Kidney epithelial cell (primary cell): ENCODE measurements around the gene PJVK. TPM values are rescaled to one million over a fixed set of nuclear protein-coding genes. Genes with fewer than 3 reads are reported as not detected.

Source experiments
- DNase-seq: peaks from one replicate; pipeline ENCODE4 v3.0.0-alpha.2; 2010; ENCODE audit warnings: low read depth
- H3K27me3 ChIP-seq: 2 replicates; pipeline ENCODE4 v1.6.0; 2011; ENCODE audit warnings: low read length; ENCODE audit not compliant: control insufficient read depth, insufficient read depth
- H3K36me3 ChIP-seq: 2 replicates; pipeline ENCODE4 v1.5.1; 2011; ENCODE audit warnings: low read length; ENCODE audit not compliant: control insufficient read depth, insufficient read depth
- H3K4me3 ChIP-seq: 2 replicates; pipeline ENCODE4 v1.5.1; 2011; ENCODE audit warnings: low read depth, mild to moderate bottlenecking, control low read depth, low read length
- CTCF ChIP-seq: IDR thresholded peaks from 2 replicates; pipeline ENCODE4 v1.5.1; 2011; ENCODE audit warnings: mild to moderate bottlenecking, moderate library complexity, low read length, control low read depth, inconsistent platforms; ENCODE audit not compliant: insufficient read depth, poor library complexity, severe bottlenecking
- total RNA-seq: library from RNA; depleted of rRNA; stranded (reverse); fragments of >200 nt; gene quantifications from 2 replicates; pipeline ENCODE4 v1.2.3, GENCODE V29; 2015

The PJVK gene
- total RNA-seq, 1 donor from 2014 or later: 2.7 TPM

DNA sequence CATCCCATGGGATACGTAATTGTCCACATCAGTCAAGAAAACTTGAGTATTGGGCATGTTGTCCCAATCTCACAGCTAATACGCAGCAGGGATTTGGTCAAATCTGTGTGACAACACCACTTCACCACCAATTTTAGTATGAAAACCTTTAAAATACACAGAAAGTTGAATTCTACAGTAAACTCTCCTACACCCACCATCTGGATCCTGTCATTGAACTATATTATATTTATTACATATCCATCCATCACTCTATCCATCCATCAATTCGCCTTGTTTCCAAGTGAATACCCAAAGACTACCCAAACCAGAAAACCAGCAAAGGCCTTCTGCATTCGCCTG lies 28.1 kb downstream of the PJVK start:
- H3K36me3 ChIP-seq: no peaks in the 10 kb centered on the region
- peak overlapping the region; percentile 83 for H3K4me3 ChIP-seq
- no peak for TF ChIP-seq CTCF
- H3K27me3 ChIP-seq: no peaks in the 10 kb centered on the region
- no peak for DNase-seq

GRCh38 chr2:178479758-178480226 lies 28.6 kb downstream of the PJVK start:
- no peaks in the 10 kb centered on the region for H3K27me3 ChIP-seq
- no peak for TF ChIP-seq CTCF
- DNase-seq: no peak

DNA sequence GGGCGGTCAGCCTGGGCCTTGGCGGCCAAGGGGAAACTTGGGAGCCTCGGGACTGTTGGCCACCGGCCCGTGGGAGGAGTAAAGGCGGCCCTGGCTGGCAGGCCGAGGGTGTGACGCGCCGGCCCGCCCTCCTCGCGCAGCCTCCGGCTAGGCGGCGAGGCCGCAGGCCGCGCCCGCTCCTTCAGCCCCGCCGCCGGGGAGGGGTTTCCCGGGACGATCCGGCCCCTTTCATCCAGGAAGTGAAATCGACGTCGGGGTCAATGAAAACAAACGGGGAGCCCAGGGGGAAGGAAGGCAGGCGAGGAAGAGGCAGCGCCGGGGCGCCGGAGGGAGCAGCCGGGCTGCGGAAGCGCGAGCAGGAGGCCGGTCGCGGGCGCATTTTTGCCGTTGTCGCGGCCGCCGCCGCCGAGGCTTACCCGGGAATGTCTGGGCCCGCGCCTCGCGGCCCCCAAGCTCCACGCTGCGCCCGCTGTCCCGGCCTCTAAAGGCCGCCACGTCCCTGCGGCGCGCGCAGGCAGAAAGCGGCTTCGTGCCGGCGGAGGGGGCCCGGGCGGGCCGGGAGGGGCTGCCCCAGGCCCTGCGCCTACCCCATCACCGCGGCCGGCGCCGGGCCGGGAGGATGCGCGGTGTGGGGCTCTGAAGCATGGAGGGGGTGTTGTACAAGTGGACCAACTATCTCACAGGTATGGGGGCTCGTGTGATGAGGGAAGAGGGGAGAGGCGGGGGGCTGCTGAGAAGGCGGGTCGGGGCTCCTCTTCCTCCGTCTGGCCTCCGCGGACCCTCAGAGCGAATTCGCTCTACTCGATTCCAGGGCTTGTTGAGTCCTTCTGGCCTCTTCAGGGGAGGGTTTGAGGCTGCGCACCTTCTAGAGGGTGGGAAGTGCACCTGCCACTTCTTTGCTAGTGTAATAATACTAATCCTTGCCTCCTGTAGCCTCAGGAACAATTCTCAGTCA lies 29.3 kb downstream of the PJVK start, which contains the start of gene PLEKHA3:
TSS of gene PLEKHA3 (plus strand) at position 231 of the 955 bp plus-strand sequence. CDS start at position 644, 413 bp downstream.
- TF ChIP-seq CTCF: no peak
- Histone ChIP-seq H3K36me3 (no peaks in the 10 kb centered on the region), H3K27me3 (no peaks in the 10 kb centered on the region), H3K4me3 (peak within 1 kb of the TSS; percentile 71)
- DNase-seq: peak; percentile 83

More at GRCh38 chr2:178479758-178480226, 28.6 kb downstream of the PJVK start:
- Histone ChIP-seq H3K4me3 (peak overlapping the region; percentile 23), H3K36me3 (no peaks in the 10 kb centered on the region)

DNA sequence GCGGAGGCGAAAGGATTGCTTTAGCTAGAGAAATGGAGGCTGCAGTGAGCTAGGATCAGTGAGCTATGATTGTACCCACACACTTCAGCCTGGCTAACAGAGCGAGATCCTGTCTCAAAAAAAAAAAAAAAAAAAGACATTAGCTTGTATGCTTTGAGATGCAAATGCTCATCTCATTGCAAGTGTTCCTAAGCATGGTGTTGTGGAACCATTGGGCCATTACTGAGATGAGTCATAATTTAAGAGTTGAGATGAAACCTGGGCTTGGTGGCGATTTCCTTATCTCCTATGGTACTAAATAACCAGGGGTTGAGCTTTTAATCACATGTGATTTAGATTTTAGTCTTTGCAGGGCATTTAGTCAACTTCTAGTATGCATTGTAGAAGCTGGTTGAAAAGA lies 31.3 kb downstream of the PJVK start:
- no peaks in the 10 kb centered on the region for H3K27me3 ChIP-seq
- H3K4me3 ChIP-seq: no peak overlapping the region
- no peak for DNase-seq
- H3K36me3 ChIP-seq: no peaks in the 10 kb centered on the region
- no peak for TF ChIP-seq CTCF

- Histone ChIP-seq H3K4me3 (no peak overlapping the region), H3K36me3 (no peaks in the 10 kb centered on the region), H3K27me3 (no peaks in the 10 kb centered on the region)
- DNase-seq: no peak
- no peak for TF ChIP-seq CTCF
These were observed 33.3 kb downstream of the PJVK start for GRCh38 chr2:178484245-178485041.
